ENCODE measurements around the gene EPB41L5.

The EPB41L5 gene

GRCh38 chr2:120203251-120204021, 190.6 kb downstream of the EPB41L5 start:
- Histone ChIP-seq H3K4me1 (ENCODE audit: low read depth, poor library complexity, severe bottlenecking) (no peaks in the 10 kb centered on the region), H3K79me2 (ENCODE audit: insufficient read depth, low read depth) (no peaks in the 10 kb centered on the region), H3K4me2 (no peak overlapping the region), H2AFZ (ENCODE audit: low read depth) (no peak overlapping the region), H3K27me3 (ENCODE audit: insufficient read depth, low read depth) (no peaks in the 10 kb centered on the region), H3K9ac (no peak overlapping the region), H3K36me3 (ENCODE audit: insufficient read depth) (no peaks in the 10 kb centered on the region), H4K20me1 (ENCODE audit: insufficient read depth) (no peaks in the 10 kb centered on the region), H3K4me3 (IDR thresholded peaks at IDR 0.05; ENCODE audit: insufficient read depth, low read depth, low read length) (no peak overlapping the region), H3K27ac (no peak overlapping the region)
- no peak for TF ChIP-seq CTCF (conservative IDR thresholded peaks at IDR 0.05; ENCODE audit: low read depth, low read length)

GRCh38 chr2:120204022-120204405, 191.1 kb downstream of the EPB41L5 start:
- no peaks in the 10 kb centered on the region for H3K36me3 ChIP-seq (ENCODE audit: insufficient read depth)
- no peak overlapping the region for H3K27ac ChIP-seq
- H4K20me1 ChIP-seq (ENCODE audit: insufficient read depth): no peaks in the 10 kb centered on the region
- no peak for TF ChIP-seq CTCF (conservative IDR thresholded peaks at IDR 0.05; ENCODE audit: low read depth, low read length)
- H3K79me2 ChIP-seq (ENCODE audit: insufficient read depth, low read depth): no peaks in the 10 kb centered on the region
- no peak overlapping the region for H3K4me3 ChIP-seq (IDR thresholded peaks at IDR 0.05; ENCODE audit: insufficient read depth, low read depth, low read length)
- no peaks in the 10 kb centered on the region for H3K27me3 ChIP-seq (ENCODE audit: insufficient read depth, low read depth)
- H3K4me1 ChIP-seq (ENCODE audit: low read depth, poor library complexity, severe bottlenecking): no peaks in the 10 kb centered on the region
- no peak overlapping the region for H2AFZ ChIP-seq (ENCODE audit: low read depth)
- H3K4me2 ChIP-seq: no peak overlapping the region
- no peak overlapping the region for H3K9ac ChIP-seq

- Histone ChIP-seq H4K20me1 (ENCODE audit: insufficient read depth) (no peaks in the 10 kb centered on the region), H3K4me1 (ENCODE audit: low read depth, poor library complexity, severe bottlenecking) (no peaks in the 10 kb centered on the region), H3K79me2 (ENCODE audit: insufficient read depth, low read depth) (no peaks in the 10 kb centered on the region), H3K36me3 (ENCODE audit: insufficient read depth) (no peaks in the 10 kb centered on the region), H3K27me3 (ENCODE audit: insufficient read depth, low read depth) (no peaks in the 10 kb centered on the region), H3K27ac (no peak overlapping the region), H3K9ac (no peak overlapping the region), H3K4me2 (no peak overlapping the region), H3K4me3 (IDR thresholded peaks at IDR 0.05; ENCODE audit: insufficient read depth, low read depth, low read length) (no peak overlapping the region), H2AFZ (ENCODE audit: low read depth) (no peak overlapping the region)
- no peak for TF ChIP-seq CTCF (conservative IDR thresholded peaks at IDR 0.05; ENCODE audit: low read depth, low read length)
Observed at GRCh38 chr2:120204417-120204816, 191.5 kb downstream of the EPB41L5 start.

DNA sequence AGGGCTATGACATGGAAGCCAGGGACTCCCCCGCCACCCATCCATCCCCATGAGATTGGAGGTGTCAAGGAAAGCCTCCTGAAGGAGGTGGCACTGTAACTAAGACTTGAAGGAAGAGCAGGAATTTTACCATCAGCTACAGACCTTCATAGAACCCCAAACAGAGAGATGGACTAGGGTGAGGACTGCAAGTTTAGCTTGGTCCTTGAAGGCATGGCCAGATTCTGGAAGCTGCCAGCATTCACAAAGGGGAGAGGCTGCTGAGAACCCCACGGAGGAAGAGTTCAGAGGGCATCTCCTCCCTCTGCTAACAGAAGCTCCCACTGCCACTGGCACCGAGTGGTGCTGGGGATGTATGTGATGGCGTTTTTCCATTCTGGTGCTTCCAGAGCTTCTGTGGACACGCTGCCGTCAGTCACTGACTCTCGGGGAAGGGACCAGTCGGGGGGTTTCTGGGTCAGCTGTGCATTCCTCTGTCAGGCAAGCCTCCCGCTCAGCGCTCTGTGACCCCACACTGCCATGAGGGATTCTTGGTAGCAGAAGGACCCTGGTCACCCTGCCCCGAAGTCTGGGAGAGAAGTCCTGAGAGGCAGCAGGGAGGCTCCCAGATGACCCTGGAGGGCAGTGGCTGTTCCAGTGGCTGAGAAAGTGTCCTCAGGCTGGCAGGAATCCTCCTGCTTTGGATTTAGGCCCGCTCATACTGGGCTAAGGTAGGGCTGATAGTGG, 192.2 kb downstream of the EPB41L5 start:
- H3K27ac ChIP-seq: no peak overlapping the region
- no peaks in the 10 kb centered on the region for H4K20me1 ChIP-seq (ENCODE audit: insufficient read depth)
- H3K4me3 ChIP-seq (IDR thresholded peaks at IDR 0.05; ENCODE audit: insufficient read depth, low read depth, low read length): no peak overlapping the region
- no peak overlapping the region for H3K4me2 ChIP-seq
- H3K36me3 ChIP-seq (ENCODE audit: insufficient read depth): no peaks in the 10 kb centered on the region
- no peak for TF ChIP-seq CTCF (conservative IDR thresholded peaks at IDR 0.05; ENCODE audit: low read depth, low read length)
- H3K9ac ChIP-seq: no peak overlapping the region
- no peak overlapping the region for H2AFZ ChIP-seq (ENCODE audit: low read depth)
- no peaks in the 10 kb centered on the region for H3K27me3 ChIP-seq (ENCODE audit: insufficient read depth, low read depth)
- no peaks in the 10 kb centered on the region for H3K4me1 ChIP-seq (ENCODE audit: low read depth, poor library complexity, severe bottlenecking)
- no peaks in the 10 kb centered on the region for H3K79me2 ChIP-seq (ENCODE audit: insufficient read depth, low read depth)
